NCI-H524 (cell line): ENCODE results near the gene PIGW.

Experiments
- DNase-seq, 2 experiments: peaks; one replicate each; lab custom pipeline; 2025; lab: John Stamatoyannopoulos, UW

PIGW gene

GRCh38 chr17:36545465-36546417, 11.0 kb downstream of the PIGW start:
- DNase-seq = peak; percentile 93 to 98

- DNase-seq = no peak
These were observed 11.8 kb downstream of the PIGW start for GRCh38 chr17:36546418-36547093.

GRCh38 chr17:36547776-36548175, 13.0 kb downstream of the PIGW start:
- no peak for DNase-seq

GRCh38 chr17:36550491-36551417, 16.0 kb downstream of the PIGW start:
- no peak for DNase-seq

- no peak for DNase-seq
These were observed 18.7 kb downstream of the PIGW start for GRCh38 chr17:36553459-36553858.

- DNase-seq = no peak
These were observed 31.3 kb downstream of the PIGW start for GRCh38 chr17:36566081-36566480.

- no peak for DNase-seq
These were observed 40.2 kb downstream of the PIGW start for GRCh38 chr17:36575028-36575427.

GRCh38 chr17:36576793-36577192, 42.0 kb downstream of the PIGW start:
- no peak for DNase-seq

GRCh38 chr17:36578671-36579070, 43.9 kb downstream of the PIGW start:
- DNase-seq = no peak

GRCh38 chr17:36583787-36584186, 49.0 kb downstream of the PIGW start:
- no peak for DNase-seq

GRCh38 chr17:36586138-36586537, 51.4 kb downstream of the PIGW start:
- no peak for DNase-seq
